ENCODE data around the gene HOXC12.

GRCh38 chr12:53940443-53941014 is 14.2 kb upstream of the HOXC12 start:
- no peak for TF ChIP-seq E2F5 (CRISPR knock-in tag; IDR thresholded peaks at IDR 0.05)
- no peak for TF ChIP-seq CTCF (IDR thresholded peaks at IDR 0.05)
- no peak for TF ChIP-seq CREM (CRISPR knock-in tag; IDR thresholded peaks at IDR 0.05)
- no peak for TF ChIP-seq MAX (CRISPR knock-in tag; IDR thresholded peaks at IDR 0.05)
- TF ChIP-seq FOXJ3 (CRISPR knock-in tag; IDR thresholded peaks at IDR 0.05; ENCODE audit: borderline replicate concordance): no peak
- TF ChIP-seq TCF7 (CRISPR knock-in tag; IDR thresholded peaks at IDR 0.05; ENCODE audit: low read depth): no peak
- TF ChIP-seq TP53 (CRISPR knock-in tag; IDR thresholded peaks at IDR 0.05): no peak
- TF ChIP-seq STAT6 (CRISPR knock-in tag; conservative IDR thresholded peaks at IDR 0.05; ENCODE audit: low read depth): no peak
- TF ChIP-seq ELF4 (CRISPR knock-in tag; IDR thresholded peaks at IDR 0.05; ENCODE audit: low read depth): no peak

Data from WTC11 (cell line).